Activated CD4-positive, alpha-beta T cell treated with anti-CD3 and anti-CD28 coated beads, Interleukin-2, amount 10 ng/mL, durations not matched to agents 7 days and 5 days (primary cell): ENCODE results near the gene ANKZF1. TPM values are rescaled to one million over a fixed set of nuclear protein-coding genes. Genes with fewer than 3 reads are reported as not detected.

Experiments used
- CTCF ChIA-PET: fragments of 350-600 bp; sonication (Branson Sonifier 250); formaldehyde crosslinking; loops from one replicate; lab custom pipeline; 2021; ENCODE audit warnings: antibody characterized with exemption; lab: Charles Lee
- POLR2A ChIA-PET: fragments of 350-600 bp; sonication (Branson Sonifier 250); formaldehyde crosslinking; loops from one replicate; lab custom pipeline; 2021; ENCODE audit warnings: antibody characterized with exemption; lab: Charles Lee
- DNase-seq: peaks from one replicate; pipeline ENCODE4 v3.0.0-alpha.2; 2020
- H3K27ac Mint-ChIP-seq: one replicate; pipeline ENCODE4 v1.8.0; 2021; ENCODE audit warnings: mild to moderate bottlenecking, moderate library complexity, mixed read lengths
- H3K27me3 Mint-ChIP-seq: one replicate; pipeline ENCODE4 v1.8.0; 2021; ENCODE audit warnings: mixed read lengths
- H3K36me3 Mint-ChIP-seq: one replicate; pipeline ENCODE4 v1.8.0; 2021; ENCODE audit warnings: low read depth, mixed read lengths
- H3K4me1 Mint-ChIP-seq: one replicate; pipeline ENCODE4 v1.8.0; 2021; ENCODE audit warnings: mixed read lengths
- H3K4me3 Mint-ChIP-seq: one replicate; pipeline ENCODE4 v1.8.0; 2021; ENCODE audit warnings: mild to moderate bottlenecking, moderate library complexity, mixed read lengths
- H3K9me3 Mint-ChIP-seq: one replicate; pipeline ENCODE4 v1.8.0; 2021; ENCODE audit warnings: mixed read lengths
- total RNA-seq, 2 experiments: library from RNA; stranded (reverse); gene quantifications; one replicate each; pipeline ENCODE4 v1.2.3, GENCODE V29; 2021

ANKZF1 gene
- total RNA-seq, 2 experiments from 2014 or later, result 92.0 to 100 TPM

GRCh38 chr2:219234331-219234730 lies 4.7 kb downstream of the ANKZF1 start:
- H3K4me3 Mint-ChIP-seq, result no peak overlapping the region
- H3K27ac Mint-ChIP-seq, result no peak overlapping the region
- H3K36me3 Mint-ChIP-seq, result peaks cover 69% of the 10 kb centered on the region
- POLR2A ChIA-PET, result no interaction called here
- no peaks in the 10 kb centered on the region for H3K27me3 Mint-ChIP-seq
- peaks cover 35% of the 10 kb centered on the region for H3K4me1 Mint-ChIP-seq
- DNase-seq, result no peak
- no peaks in the 10 kb centered on the region for H3K9me3 Mint-ChIP-seq
- CTCF ChIA-PET, result interaction anchor here (1.0 to 2.0 kb wide), 3 partner anchors 11 to 61 kb away, joined by 3 to 6 read pairs (median 4); partner anchors contain the start of genes GLB1L and STK16

DNA sequence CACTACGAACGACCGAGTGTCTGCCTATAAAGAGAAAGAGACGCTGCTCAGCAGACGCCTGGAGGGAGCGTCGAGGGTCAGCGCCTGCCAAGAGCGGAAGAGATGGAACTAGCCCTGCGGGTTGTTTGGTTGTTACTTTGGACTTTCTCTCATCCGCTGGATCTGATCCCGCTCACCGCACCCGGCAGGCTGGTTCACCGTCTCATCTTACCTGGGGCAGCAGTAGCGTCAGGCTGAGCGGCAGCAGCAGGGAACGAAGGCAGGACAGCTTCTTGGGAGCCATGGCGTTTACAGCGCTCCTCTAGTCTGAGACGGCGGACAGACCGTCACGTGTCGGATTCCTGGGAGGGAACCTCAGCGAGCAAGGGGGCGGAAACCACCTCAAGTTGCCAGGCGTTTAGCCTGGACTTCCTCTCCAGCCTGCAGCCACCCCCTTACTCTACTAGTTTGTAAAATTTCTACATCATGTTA lies 13.7 kb downstream of the ANKZF1 start:
- Mint-ChIP-seq H3K4me1 (peaks cover 45% of the 10 kb centered on the region), H3K9me3 (no peaks in the 10 kb centered on the region), H3K4me3 (peak overlapping the region; percentile 5), H3K27me3 (no peaks in the 10 kb centered on the region), H3K27ac (peak overlapping the region; percentile 59), H3K36me3 (peaks cover 21% of the 10 kb centered on the region)
- ChIA-PET CTCF (interaction anchor here (1.1 to 1.2 kb wide), 2 partner anchors 13 to 15 kb away, joined by 3 to 4 read pairs; no protein-coding TSS in a partner anchor), POLR2A (no interaction called here)
- DNase-seq, result no peak

DNA sequence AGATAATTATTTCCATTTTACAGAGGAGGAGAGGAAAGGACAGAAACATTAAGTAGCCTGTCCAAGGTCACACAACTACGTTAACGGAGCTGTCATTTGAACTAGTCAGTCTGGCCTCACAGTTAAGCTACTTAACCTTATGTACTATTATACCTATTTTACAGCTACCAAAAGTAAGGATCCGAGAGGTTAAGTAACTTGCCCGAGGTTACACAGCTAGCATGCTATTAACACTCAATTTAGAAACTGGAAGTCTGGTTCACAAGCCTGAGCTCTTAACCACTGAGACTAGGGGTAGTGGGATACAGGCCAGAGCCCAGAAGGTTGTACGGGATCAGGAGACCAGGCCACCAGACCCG lies 15.2 kb downstream of the ANKZF1 start:
- POLR2A ChIA-PET, result interaction anchor here (1.0 to 1.4 kb wide), 2 partner anchors 9 to 10 kb away, joined by 4 to 5 read pairs; partner anchors contain the start of gene TUBA4A
- Mint-ChIP-seq H3K4me3 (peak overlapping the region; percentile 99), H3K27ac (peak overlapping the region; percentile 99), H3K36me3 (peaks cover 34% of the 10 kb centered on the region), H3K27me3 (no peaks in the 10 kb centered on the region), H3K9me3 (no peaks in the 10 kb centered on the region), H3K4me1 (peaks cover 59% of the 10 kb centered on the region)
- DNase-seq, result no peak
- CTCF ChIA-PET, result interaction anchor here (0.9 to 2.9 kb wide), 13 partner anchors 10 to 347 kb away, joined by 3 to 15 read pairs (median 4); partner anchors contain the start of genes ABCB6, ANKZF1, ATG9A and TUBA4A

DNA sequence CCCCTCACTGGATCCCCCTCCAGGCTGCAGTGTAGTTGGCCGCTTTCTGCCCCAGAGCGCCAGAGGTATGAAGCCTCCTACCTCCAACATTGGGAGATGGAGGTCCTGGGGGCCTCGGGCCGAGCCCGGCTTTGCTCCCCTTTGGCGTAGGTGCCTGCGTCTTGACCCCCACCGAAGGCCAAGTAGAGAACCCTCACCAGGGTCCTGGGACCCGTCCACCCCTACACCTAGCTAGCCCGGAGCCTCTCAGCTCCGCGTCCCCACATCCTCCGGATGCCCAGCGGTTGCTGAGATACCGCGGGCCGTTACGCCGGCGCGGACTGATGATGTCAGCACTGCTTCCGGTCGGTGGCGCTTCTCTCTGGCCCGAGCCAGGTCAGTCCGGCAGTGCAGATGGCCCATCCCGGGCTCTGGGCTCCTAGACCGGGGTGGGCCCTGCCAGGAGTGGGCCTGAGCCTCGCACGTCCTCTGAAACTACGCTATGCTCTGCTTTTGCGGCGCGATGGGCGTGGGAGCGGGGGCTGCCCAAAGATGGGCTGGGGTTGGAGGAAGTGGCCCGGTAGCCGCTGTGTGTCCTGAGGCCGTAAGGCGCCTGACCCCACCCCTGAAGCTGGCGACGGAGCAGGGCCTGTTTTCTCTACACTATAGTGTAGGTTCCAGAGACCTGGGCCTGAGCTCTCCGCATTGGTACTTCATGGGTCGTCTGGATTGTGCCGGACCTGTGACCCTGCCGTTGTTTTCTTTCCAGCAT lies 15.7 kb downstream of the ANKZF1 start, which contains the start of the genes GLB1L and STK16:
Gene GLB1L (minus strand): TSS at position 297 of the 751 bp plus-strand sequence. CDS start 1,871 bp downstream, outside the sequence.
Gene STK16 (plus strand): TSS at position 332 of the 751 bp plus-strand sequence. CDS start 521 bp downstream, outside the sequence.
- Mint-ChIP-seq H3K4me1 (peaks cover 65% of the 10 kb centered on the region), H3K9me3 (no peaks in the 10 kb centered on the region), H3K27ac (peak within 1 kb of the TSS; percentile 99), H3K27me3 (no peaks in the 10 kb centered on the region), H3K4me3 (peak within 1 kb of the TSS; percentile 99), H3K36me3 (peaks cover 40% of the 10 kb centered on the region)
- ChIA-PET CTCF (interaction anchor here (0.9 to 2.9 kb wide), 14 partner anchors 10 to 348 kb away, joined by 3 to 15 read pairs (median 4); partner anchors contain the start of genes ABCB6, ANKZF1, ATG9A and TUBA4A), POLR2A (interaction anchor here (1.0 to 1.4 kb wide), 2 partner anchors 9 to 10 kb away, joined by 4 to 5 read pairs; partner anchors contain the start of gene TUBA4A)
- peak; percentile 89 for DNase-seq

- no peaks in the 10 kb centered on the region for H3K9me3 Mint-ChIP-seq
- peak overlapping the region; percentile 99 for H3K27ac Mint-ChIP-seq
- DNase-seq, result peak; percentile 32
- H3K4me1 Mint-ChIP-seq, result peaks cover 70% of the 10 kb centered on the region
- POLR2A ChIA-PET, result interaction anchor here (1.4 kb wide), 1 partner anchor 8 kb away, joined by 5 read pairs; the partner anchor contains the start of gene TUBA4A
- no peaks in the 10 kb centered on the region for H3K27me3 Mint-ChIP-seq
- CTCF ChIA-PET, result interaction anchor here (0.9 to 2.9 kb wide), 11 partner anchors 9 to 348 kb away, joined by 3 to 15 read pairs (median 5); partner anchors contain the start of genes ANKZF1, ATG9A, TUBA4A and ZFAND2B
- peaks cover 45% of the 10 kb centered on the region for H3K36me3 Mint-ChIP-seq
- peak overlapping the region; percentile 99 for H3K4me3 Mint-ChIP-seq
Observed at GRCh38 chr2:219245899-219246230, 16.3 kb downstream of the ANKZF1 start.

DNA sequence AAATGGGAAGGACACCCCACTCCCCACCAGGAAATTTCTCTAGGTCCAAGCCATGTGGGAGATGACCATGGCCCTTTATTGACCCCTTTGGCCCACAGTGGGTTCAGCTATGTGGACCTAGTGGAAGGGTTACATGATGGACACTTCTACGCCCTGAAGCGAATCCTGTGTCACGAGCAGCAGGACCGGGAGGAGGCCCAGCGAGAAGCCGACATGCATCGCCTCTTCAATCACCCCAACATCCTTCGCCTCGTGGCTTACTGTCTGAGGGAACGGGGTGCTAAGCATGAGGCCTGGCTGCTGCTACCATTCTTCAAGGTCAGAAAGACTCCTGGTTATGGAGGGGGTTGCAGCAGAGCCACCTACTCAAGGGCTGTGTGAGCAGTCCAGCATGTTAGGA lies 17.0 kb downstream of the ANKZF1 start:
- POLR2A ChIA-PET, result no interaction called here
- H3K9me3 Mint-ChIP-seq, result no peaks in the 10 kb centered on the region
- DNase-seq, result no peak
- peak overlapping the region; percentile 99 for H3K27ac Mint-ChIP-seq
- no peaks in the 10 kb centered on the region for H3K27me3 Mint-ChIP-seq
- CTCF ChIA-PET, result interaction anchor here (1.5 to 2.9 kb wide), 3 partner anchors 8 to 44 kb away, joined by 6 to 15 read pairs (median 14); partner anchors contain the start of genes ANKZF1, ATG9A and TUBA4A
- peaks cover 77% of the 10 kb centered on the region for H3K4me1 Mint-ChIP-seq
- H3K36me3 Mint-ChIP-seq, result peaks cover 52% of the 10 kb centered on the region
- H3K4me3 Mint-ChIP-seq, result peak overlapping the region; percentile 99

GRCh38 chr2:219247678-219248642 lies 18.4 kb downstream of the ANKZF1 start:
- CTCF ChIA-PET, result interaction anchor here (0.6 to 9.7 kb wide), 14 partner anchors 8 to 203 kb away, joined by 3 to 99 read pairs (median 4); partner anchors contain the start of genes ABCB6 and DNAJB2
- peak overlapping the region; percentile 91 for H3K27ac Mint-ChIP-seq
- DNase-seq, result peak; percentile 73
- H3K27me3 Mint-ChIP-seq, result no peaks in the 10 kb centered on the region
- POLR2A ChIA-PET, result interaction anchor here (1.0 kb wide), 1 partner anchor 31 kb away, joined by 6 read pairs; the partner anchor contains the start of gene DNAJB2
- H3K9me3 Mint-ChIP-seq, result no peaks in the 10 kb centered on the region
- peak overlapping the region; percentile 99 for H3K4me3 Mint-ChIP-seq
- H3K36me3 Mint-ChIP-seq, result peaks cover 66% of the 10 kb centered on the region
- peaks cover 86% of the 10 kb centered on the region for H3K4me1 Mint-ChIP-seq

GRCh38 chr2:219248845-219249202 lies 19.2 kb downstream of the ANKZF1 start:
- H3K27ac Mint-ChIP-seq, result peak overlapping the region; percentile 91
- H3K9me3 Mint-ChIP-seq, result no peaks in the 10 kb centered on the region
- ChIA-PET CTCF (interaction anchor here (1.0 to 9.7 kb wide), 11 partner anchors 10 to 74 kb away, joined by 3 to 99 read pairs (median 5); partner anchors contain the start of genes ABCB6 and DNAJB2), POLR2A (no interaction called here)
- no peaks in the 10 kb centered on the region for H3K27me3 Mint-ChIP-seq
- DNase-seq, result no peak
- peak overlapping the region; percentile 99 for H3K4me3 Mint-ChIP-seq
- peaks cover 66% of the 10 kb centered on the region for H3K36me3 Mint-ChIP-seq
- peaks cover 79% of the 10 kb centered on the region for H3K4me1 Mint-ChIP-seq

DNA sequence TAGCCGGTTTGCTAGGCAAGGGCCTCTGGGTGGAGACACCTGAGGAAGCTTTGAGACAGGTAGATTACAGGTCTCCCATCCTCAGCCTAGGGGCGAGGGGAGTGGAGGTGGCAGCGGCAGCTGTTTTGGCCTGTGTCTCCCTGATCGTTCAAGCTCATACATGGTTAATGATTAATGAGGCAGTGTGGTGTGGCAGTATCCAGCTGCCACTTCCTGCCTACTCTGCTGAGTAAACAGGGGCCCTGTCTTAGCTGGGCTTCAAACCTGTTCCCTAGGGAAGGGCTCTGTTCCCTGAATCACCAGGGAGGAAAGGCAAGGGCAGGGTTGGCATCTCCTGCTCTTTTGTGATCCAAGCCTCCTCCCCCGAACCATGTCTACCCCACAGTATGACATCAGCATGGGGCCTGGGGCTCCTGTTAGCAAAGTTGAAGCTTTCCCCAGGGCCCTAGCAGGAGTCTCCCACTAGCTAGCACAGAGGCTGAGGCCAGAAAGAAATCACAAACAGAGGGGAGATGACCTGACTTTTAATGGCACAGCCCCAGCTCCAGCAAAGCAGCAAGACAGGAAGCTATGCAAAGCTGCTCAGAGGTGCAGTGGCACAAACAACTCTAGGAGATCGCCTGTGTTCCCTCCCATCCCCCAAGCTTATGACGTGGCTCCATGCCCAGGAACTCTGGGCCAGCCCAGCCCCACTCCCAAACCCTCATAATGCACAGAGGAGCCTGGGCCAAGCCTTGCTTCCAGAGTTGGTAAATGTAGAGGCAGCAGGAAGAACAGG lies 19.8 kb downstream of the ANKZF1 start:
- Mint-ChIP-seq H3K4me3 (peak overlapping the region; percentile 99), H3K4me1 (peaks cover 76% of the 10 kb centered on the region), H3K36me3 (peaks cover 66% of the 10 kb centered on the region), H3K27ac (peak overlapping the region; percentile 91), H3K9me3 (no peaks in the 10 kb centered on the region), H3K27me3 (no peaks in the 10 kb centered on the region)
- CTCF ChIA-PET, result interaction anchor here (1.0 to 9.7 kb wide), 11 partner anchors 9 to 66 kb away, joined by 3 to 99 read pairs (median 4); partner anchors contain the start of genes ABCB6 and DNAJB2
- DNase-seq, result peak; percentile 56
- POLR2A ChIA-PET, result interaction anchor here (1.0 kb wide), 1 partner anchor 20 kb away, joined by 3 read pairs; the partner anchor contains the start of genes ANKZF1 and ATG9A

DNA sequence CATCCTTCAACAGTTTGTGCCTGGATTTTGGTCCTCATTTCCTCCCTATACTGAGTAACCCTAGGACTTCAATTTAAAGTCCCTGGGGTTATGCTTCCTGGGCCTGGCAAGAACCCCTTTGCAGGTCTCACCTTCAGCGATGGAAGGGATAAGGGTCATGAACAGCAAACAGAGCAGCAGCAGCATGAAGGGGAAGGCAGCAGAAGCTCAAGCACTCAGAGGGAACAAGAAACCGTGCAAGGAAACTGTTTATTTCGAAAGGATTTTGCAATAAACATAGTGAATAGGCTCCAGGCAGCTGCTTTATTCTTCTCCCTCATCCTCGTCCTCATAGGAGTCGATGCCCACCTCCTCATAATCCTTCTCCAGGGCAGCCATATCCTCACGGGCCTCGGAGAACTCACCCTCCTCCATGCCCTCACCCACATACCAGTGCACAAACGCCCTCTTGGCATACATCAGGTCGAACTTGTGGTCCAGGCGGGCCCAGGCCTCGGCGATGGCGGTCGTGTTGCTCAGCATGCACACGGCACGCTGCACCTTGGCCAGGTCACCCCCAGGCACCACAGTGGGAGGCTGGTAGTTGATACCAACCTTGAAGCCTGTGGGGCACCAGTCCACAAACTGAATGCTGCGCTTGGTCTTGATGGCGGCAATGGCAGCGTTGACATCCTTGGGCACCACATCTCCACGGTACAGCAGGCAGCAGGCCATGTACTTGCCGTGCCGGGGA lies 20.6 kb downstream of the ANKZF1 start:
- Mint-ChIP-seq H3K9me3 (no peaks in the 10 kb centered on the region), H3K27me3 (no peaks in the 10 kb centered on the region), H3K4me3 (peak overlapping the region; percentile 99), H3K27ac (peak overlapping the region; percentile 91), H3K36me3 (peaks cover 66% of the 10 kb centered on the region), H3K4me1 (peaks cover 75% of the 10 kb centered on the region)
- CTCF ChIA-PET, result interaction anchor here (1.2 to 9.7 kb wide), 4 partner anchors 28 to 48 kb away, joined by 3 to 99 read pairs (median 38); partner anchors contain the start of gene DNAJB2
- no peak for DNase-seq
- POLR2A ChIA-PET, result interaction anchor here (1.0 kb wide), 1 partner anchor 21 kb away, joined by 3 read pairs; the partner anchor contains the start of genes ANKZF1 and ATG9A
